Measurements from ENCODE around the gene SMIM29.

The SMIM29 gene

DNA sequence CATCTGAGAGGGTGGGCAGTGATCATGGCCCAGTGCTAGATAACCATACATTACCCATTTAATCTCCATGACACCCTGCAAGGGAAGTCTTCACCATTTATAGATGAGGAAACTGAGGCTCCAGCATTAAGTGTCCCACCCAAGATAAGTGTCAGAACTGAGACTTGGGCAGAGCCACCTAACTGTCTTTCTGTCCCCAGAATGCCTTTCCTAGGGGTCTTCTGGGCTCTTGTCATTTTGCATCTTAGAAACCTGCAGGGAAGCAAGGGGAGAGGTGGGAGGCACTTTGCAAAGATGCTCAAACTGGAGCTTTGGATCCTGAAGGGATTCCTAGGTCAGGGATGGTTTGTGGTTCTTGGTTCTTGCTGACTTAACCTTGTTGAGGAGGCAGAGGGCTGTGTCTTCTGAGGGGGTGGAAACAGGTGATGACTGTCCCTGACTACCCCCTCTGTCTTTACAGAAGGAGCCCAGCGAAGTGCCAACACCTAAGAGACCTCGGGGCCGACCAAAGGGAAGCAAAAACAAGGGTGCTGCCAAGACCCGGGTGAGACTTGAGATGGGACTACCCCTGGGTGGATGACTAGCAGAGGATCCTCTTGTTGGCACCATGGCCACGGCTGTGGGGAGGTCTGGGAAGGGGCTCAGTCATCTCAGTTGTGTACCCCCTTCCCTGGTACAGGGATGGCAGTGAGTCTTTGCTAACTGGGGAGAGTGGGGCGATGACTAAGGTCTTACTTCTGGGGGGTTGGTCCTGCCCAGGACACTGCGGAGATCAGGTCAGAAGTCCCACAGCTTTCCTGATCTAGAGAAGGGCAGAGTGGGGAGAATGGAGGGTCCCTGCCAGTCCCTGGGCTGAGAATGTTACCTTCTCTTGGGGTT lies 6.3 kb downstream of the SMIM29 start:
- TF ChIP-seq, protein P1, sequence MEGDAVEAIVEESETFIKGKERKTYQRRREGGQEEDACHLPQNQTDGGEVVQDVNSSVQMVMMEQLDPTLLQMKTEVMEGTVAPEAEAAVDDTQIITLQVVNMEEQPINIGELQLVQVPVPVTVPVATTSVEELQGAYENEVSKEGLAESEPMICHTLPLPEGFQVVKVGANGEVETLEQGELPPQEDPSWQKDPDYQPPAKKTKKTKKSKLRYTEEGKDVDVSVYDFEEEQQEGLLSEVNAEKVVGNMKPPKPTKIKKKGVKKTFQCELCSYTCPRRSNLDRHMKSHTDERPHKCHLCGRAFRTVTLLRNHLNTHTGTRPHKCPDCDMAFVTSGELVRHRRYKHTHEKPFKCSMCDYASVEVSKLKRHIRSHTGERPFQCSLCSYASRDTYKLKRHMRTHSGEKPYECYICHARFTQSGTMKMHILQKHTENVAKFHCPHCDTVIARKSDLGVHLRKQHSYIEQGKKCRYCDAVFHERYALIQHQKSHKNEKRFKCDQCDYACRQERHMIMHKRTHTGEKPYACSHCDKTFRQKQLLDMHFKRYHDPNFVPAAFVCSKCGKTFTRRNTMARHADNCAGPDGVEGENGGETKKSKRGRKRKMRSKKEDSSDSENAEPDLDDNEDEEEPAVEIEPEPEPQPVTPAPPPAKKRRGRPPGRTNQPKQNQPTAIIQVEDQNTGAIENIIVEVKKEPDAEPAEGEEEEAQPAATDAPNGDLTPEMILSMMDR (IDR thresholded peaks at IDR 0.05; ENCODE audit: low read depth, low read length, missing control alignments) = no peak
- in situ Hi-C loops (cut with HindIII; ENCODE audit: low pct_ligation_motif_present, low sequenced_read_pairs) = no loop called here
- no peaks in the 10 kb centered on the region for H3K27me3 ChIP-seq (replicated peaks)
- no peak for DNase-seq
- peak overlapping the region; percentile 83 for H3K27ac ChIP-seq
- peaks cover 30% of the 10 kb centered on the region for H3K36me3 ChIP-seq (replicated peaks)
- no peak overlapping the region for H3K4me3 ChIP-seq (ENCODE audit: low read depth, low read length)

DNA sequence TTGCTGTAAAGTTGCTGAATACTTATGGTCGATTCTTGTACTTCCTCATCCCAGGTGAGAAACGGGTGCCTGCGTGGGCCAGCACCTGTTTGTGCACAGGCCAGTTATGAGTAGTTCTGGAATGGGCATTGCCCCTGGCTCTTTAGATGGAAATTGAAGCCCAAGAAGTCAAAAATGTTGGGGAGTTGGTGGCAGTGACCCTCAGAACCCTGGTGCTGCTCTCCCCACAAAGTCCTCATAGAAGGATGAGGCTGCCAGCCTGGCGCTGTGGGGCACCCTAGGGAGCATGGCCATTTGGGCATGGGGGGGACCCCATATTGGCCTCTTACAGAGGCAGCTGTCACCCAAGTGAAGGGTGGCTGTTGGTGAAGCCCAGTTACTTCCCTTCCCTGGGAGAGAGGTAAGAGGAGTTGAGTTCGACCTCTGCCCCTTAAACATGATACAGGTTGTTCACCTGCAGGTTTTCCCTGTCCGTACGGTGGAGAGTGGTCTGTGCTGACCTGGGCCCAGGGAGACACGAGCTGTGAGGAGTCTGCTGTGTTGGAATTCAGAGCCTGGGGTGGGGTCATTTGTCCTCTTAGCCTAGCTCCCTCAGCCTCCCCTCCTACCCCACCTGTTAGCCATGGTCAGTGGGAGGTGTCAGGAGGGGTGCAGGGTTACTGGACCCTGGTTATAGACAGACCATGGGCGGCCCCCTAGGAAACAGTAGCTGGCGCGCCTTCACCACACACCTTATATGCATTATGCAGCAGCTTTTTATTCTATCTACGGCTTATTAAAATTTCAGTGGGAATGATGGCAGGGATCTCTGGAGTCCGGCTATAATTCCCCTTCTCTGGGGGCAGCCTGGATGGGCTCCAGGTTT lies 7.2 kb downstream of the SMIM29 start:
- Histone ChIP-seq H3K36me3 (replicated peaks) (peaks cover 29% of the 10 kb centered on the region), H3K27me3 (replicated peaks) (no peaks in the 10 kb centered on the region), H3K27ac (no peak overlapping the region), H3K4me3 (ENCODE audit: low read depth, low read length) (no peak overlapping the region)
- in situ Hi-C loops (cut with HindIII; ENCODE audit: low pct_ligation_motif_present, low sequenced_read_pairs) = no loop called here
- TF ChIP-seq, protein P1 (IDR thresholded peaks at IDR 0.05; ENCODE audit: low read depth, low read length, missing control alignments) = no peak
- DNase-seq = no peak

DNA sequence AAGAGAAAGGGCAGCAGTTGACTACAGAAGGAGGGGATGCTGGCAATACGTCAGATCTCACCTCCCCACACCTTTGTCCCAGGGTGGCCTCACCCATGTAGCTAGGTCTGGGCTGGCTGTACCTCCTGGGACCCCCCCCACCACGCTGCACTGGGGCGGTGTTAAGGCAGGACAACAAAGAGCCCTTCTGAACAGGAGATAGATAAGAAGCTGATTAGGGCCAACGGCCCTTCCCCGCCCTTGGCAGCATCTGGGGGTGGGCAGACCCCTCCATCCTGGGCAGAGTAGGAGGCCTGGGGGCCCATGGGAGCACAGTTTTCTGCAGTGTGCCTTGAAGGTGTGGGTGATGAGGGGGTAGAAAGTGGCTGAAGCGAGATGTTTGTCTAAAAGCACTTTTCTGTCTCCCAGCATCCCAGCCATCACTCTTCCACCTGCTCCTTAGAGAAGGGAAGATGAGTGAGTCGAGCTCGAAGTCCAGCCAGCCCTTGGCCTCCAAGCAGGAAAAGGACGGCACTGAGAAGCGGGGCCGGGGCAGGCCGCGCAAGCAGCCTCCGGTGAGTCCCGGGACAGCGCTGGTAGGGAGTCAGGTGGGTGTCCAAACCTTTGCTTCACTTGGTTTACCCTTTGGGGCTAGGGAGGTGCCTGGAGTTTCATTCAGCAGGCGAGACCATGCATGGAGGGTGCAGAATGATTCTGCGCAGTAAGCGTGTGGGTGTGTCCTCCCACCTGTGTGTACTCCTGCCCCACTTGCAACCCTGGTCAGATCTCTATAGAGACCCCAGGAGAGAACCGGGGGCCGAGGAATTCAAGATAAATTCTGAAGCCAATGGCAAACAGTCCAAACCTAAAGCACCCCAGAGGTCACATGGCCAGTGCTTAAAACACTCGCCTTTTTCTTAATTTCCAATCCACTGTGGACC lies 8.2 kb downstream of the SMIM29 start:
- TF ChIP-seq, protein P1 (IDR thresholded peaks at IDR 0.05; ENCODE audit: low read depth, low read length, missing control alignments) = no peak
- peaks cover 26% of the 10 kb centered on the region for H3K36me3 ChIP-seq (replicated peaks)
- H3K27me3 ChIP-seq (replicated peaks) = no peaks in the 10 kb centered on the region
- H3K27ac ChIP-seq = no peak overlapping the region
- DNase-seq = no peak
- in situ Hi-C loops (cut with HindIII; ENCODE audit: low pct_ligation_motif_present, low sequenced_read_pairs) = no loop called here
- peak overlapping the region; percentile 82 for H3K4me3 ChIP-seq (ENCODE audit: low read depth, low read length)

DNA sequence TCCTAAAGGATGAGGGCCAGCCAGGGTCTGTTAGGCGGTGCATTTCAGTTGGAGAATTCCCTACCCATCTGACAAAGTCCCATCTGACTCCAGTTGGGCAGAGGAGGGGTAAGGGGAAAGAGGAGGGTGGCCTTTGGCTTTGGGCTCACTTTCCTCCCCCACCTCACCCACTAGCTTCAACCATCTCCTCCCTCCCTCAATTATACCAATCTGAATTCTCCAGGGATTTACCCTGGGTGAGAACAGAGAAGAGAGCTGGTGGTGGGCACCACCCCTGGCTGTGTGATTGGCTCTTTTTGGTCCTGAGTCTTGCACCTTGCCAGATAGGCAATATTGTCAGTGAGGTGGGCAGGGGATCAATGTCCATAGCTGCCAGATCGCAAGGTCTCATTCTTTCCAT lies 8.9 kb downstream of the SMIM29 start:
- no peak for DNase-seq
- H3K27me3 ChIP-seq (replicated peaks) = no peaks in the 10 kb centered on the region
- TF ChIP-seq, protein P1 (IDR thresholded peaks at IDR 0.05; ENCODE audit: low read depth, low read length, missing control alignments) = no peak
- H3K4me3 ChIP-seq (ENCODE audit: low read depth, low read length) = peak overlapping the region; percentile 82
- H3K27ac ChIP-seq = no peak overlapping the region
- in situ Hi-C loops (cut with HindIII; ENCODE audit: low pct_ligation_motif_present, low sequenced_read_pairs) = no loop called here
- peaks cover 26% of the 10 kb centered on the region for H3K36me3 ChIP-seq (replicated peaks)

DNA sequence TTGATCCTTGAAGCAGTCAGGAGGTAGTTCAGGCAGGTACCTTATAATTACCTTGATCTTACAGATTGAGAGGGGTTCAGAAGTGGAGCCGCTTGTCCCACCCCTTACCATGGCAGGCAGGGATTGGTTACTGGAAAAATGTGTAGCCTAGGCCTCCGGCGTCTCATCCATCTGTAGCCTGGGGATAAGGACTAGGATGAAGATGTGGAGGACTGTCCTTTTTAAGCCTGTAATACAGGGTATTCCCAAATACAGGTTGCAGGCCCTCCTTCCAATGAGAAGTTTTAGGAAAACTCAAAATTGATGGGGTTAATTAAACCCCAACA lies 9.3 kb downstream of the SMIM29 start:
- in situ Hi-C loops (cut with HindIII; ENCODE audit: low pct_ligation_motif_present, low sequenced_read_pairs) = no loop called here
- Histone ChIP-seq H3K27ac (no peak overlapping the region), H3K36me3 (replicated peaks) (peaks cover 26% of the 10 kb centered on the region)

More for the DNA sequence above, 9.3 kb downstream of the SMIM29 start:
- Histone ChIP-seq H3K27me3 (replicated peaks) (no peaks in the 10 kb centered on the region), H3K4me3 (ENCODE audit: low read depth, low read length) (peak overlapping the region; percentile 82)
- TF ChIP-seq, protein P1 (IDR thresholded peaks at IDR 0.05; ENCODE audit: low read depth, low read length, missing control alignments) = no peak
- no peak for DNase-seq

All from brain microvascular endothelial cell (primary cell).